Hepatocyte (in vitro differentiated cells): ENCODE results near the gene RBBP8NL. TPM values are rescaled to one million over a fixed set of nuclear protein-coding genes. Genes with fewer than 3 reads are reported as not detected.

Experiments used
- DNase-seq: peaks from one replicate; pipeline ENCODE4 v3.0.0-alpha.2; 2016; ENCODE audit warnings: low spot score
- H2AFZ ChIP-seq: fragments of 200-600 bp; sonication (generic); 2 replicates; pipeline ENCODE4 v1.6.0; 2016; ENCODE audit warnings: antibody characterized with exemption, mild to moderate bottlenecking
- H3K27ac ChIP-seq: fragments of 200-600 bp; sonication (generic); 2 replicates; pipeline ENCODE4 v1.5.1; 2016; ENCODE audit warnings: mild to moderate bottlenecking
- H3K27me3 ChIP-seq: fragments of 200-600 bp; sonication (generic); 2 replicates; pipeline ENCODE4 v1.6.1; 2016
- H3K36me3 ChIP-seq: fragments of 200-600 bp; sonication (generic); replicated peaks from 2 replicates; pipeline ENCODE4 v1.5.1; 2016; ENCODE audit warnings: low read depth; ENCODE audit not compliant: insufficient read depth
- H3K4me1 ChIP-seq: fragments of 200-600 bp; sonication (generic); 2 replicates; pipeline ENCODE4 v1.5.1; 2016; ENCODE audit warnings: mild to moderate bottlenecking, moderate library complexity; ENCODE audit not compliant: insufficient read depth
- H3K4me2 ChIP-seq: fragments of 200-600 bp; sonication (generic); 2 replicates; pipeline ENCODE4 v1.6.0; 2016
- H3K4me3 ChIP-seq: fragments of 200-600 bp; sonication (generic); 2 replicates; pipeline ENCODE4 v1.5.1; 2016; ENCODE audit warnings: mild to moderate bottlenecking
- H3K79me2 ChIP-seq: fragments of 200-600 bp; sonication (generic); 2 replicates; pipeline ENCODE4 v1.6.0; 2017; ENCODE audit warnings: mild to moderate bottlenecking
- H3K9me2 ChIP-seq: fragments of 200-600 bp; sonication (generic); replicated peaks from 2 replicates; pipeline ENCODE4 v1.6.0; 2017; ENCODE audit warnings: mild to moderate bottlenecking; ENCODE audit not compliant: insufficient read depth
- H3K9me3 ChIP-seq: fragments of 200-600 bp; sonication (generic); 2 replicates; pipeline ENCODE4 v1.5.1; 2016; ENCODE audit warnings: low read depth, mild to moderate bottlenecking
- H4K20me1 ChIP-seq: fragments of 200-600 bp; sonication (generic); 2 replicates; pipeline ENCODE4 v1.6.0; 2016; ENCODE audit warnings: mild to moderate bottlenecking; ENCODE audit not compliant: insufficient read depth, poor library complexity, severe bottlenecking
- EZH2 ChIP-seq: fragments of 200-600 bp; sonication (generic); IDR thresholded peaks from 2 replicates; pipeline ENCODE4 v1.6.1; 2016; ENCODE audit warnings: antibody characterized with exemption, mild to moderate bottlenecking, borderline replicate concordance
- EZH2phosphoT487 ChIP-seq: fragments of 200-600 bp; sonication (generic); IDR thresholded peaks from one replicate; pipeline ENCODE4 v1.6.1; 2018; ENCODE audit warnings: antibody characterized with exemption, mild to moderate bottlenecking, low read depth, moderate library complexity; ENCODE audit not compliant: unreplicated experiment, severe bottlenecking
- WGBS: methylation state at CpG from one replicate; pipeline ENCODE4 v1.1.6; 2016; ENCODE audit warnings: low lambda C conversion rate; ENCODE audit errors: missing lambda C conversion rate; 5-methylcytosine and 5-hydroxymethylcytosine counted together
- polyA plus RNA-seq: library from polyadenylated mRNA; unstranded; fragments of >200 nt; fragmentation: Nextera tagmentation; extraction: Ambion mirVana; gene quantifications from 2 replicates; pipeline ENCODE4 v1.2.1, GENCODE V29; 2016
- total RNA-seq: library from RNA; depleted of rRNA; stranded (reverse); fragments of >200 nt; gene quantifications from 2 replicates; pipeline ENCODE4 v1.2.3, GENCODE V29; 2014
- TF ChIP-seq, protein P1 (sequence below): fragments of 200-600 bp; sonication (generic); IDR thresholded peaks from 2 replicates; pipeline ENCODE4 v1.5.1; 2016; ENCODE audit warnings: antibody characterized with exemption, mild to moderate bottlenecking; ENCODE audit not compliant: poor library complexity

The RBBP8NL gene
- total and polyA plus RNA-seq, 2 experiments from 2014 or later: 5.7 to 6.4 TPM

- H3K27me3 ChIP-seq: no peaks in the 10 kb centered on the region
- H3K79me2 ChIP-seq: no peaks in the 10 kb centered on the region
- TF ChIP-seq EZH2phosphoT487: no peak
- TF ChIP-seq, protein P1, sequence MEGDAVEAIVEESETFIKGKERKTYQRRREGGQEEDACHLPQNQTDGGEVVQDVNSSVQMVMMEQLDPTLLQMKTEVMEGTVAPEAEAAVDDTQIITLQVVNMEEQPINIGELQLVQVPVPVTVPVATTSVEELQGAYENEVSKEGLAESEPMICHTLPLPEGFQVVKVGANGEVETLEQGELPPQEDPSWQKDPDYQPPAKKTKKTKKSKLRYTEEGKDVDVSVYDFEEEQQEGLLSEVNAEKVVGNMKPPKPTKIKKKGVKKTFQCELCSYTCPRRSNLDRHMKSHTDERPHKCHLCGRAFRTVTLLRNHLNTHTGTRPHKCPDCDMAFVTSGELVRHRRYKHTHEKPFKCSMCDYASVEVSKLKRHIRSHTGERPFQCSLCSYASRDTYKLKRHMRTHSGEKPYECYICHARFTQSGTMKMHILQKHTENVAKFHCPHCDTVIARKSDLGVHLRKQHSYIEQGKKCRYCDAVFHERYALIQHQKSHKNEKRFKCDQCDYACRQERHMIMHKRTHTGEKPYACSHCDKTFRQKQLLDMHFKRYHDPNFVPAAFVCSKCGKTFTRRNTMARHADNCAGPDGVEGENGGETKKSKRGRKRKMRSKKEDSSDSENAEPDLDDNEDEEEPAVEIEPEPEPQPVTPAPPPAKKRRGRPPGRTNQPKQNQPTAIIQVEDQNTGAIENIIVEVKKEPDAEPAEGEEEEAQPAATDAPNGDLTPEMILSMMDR: no peak
- no peaks in the 10 kb centered on the region for H3K9me3 ChIP-seq
- H3K36me3 ChIP-seq: no peaks in the 10 kb centered on the region
- no peak for DNase-seq
- H3K4me1 ChIP-seq: peaks cover 44% of the 10 kb centered on the region
- WGBS: 81% methylated on average over 15 of the region's 15 CpGs
- no peak overlapping the region for H3K4me2 ChIP-seq
- no peaks in the 10 kb centered on the region for H3K9me2 ChIP-seq
- no peak overlapping the region for H2AFZ ChIP-seq
- no peaks in the 10 kb centered on the region for H4K20me1 ChIP-seq
- no peak overlapping the region for H3K4me3 ChIP-seq
- peak overlapping the region; percentile 80 for H3K27ac ChIP-seq
Measured at GRCh38 chr20:62455929-62456328, 28.6 kb upstream of the RBBP8NL start.

GRCh38 chr20:62454904-62455636 is 27.7 kb upstream of the RBBP8NL start:
- peak; percentile 41 for DNase-seq
- no peaks in the 10 kb centered on the region for H3K27me3 ChIP-seq

GRCh38 chr20:62453186-62453808 is 26.0 kb upstream of the RBBP8NL start:
- TF ChIP-seq EZH2 (no peak), EZH2phosphoT487 (no peak)
- TF ChIP-seq, protein P1: no peak
- Histone ChIP-seq H3K9me3 (no peaks in the 10 kb centered on the region), H2AFZ (no peak overlapping the region), H3K4me2 (no peak overlapping the region), H4K20me1 (no peaks in the 10 kb centered on the region), H3K4me3 (no peak overlapping the region), H3K4me1 (peaks cover 30% of the 10 kb centered on the region), H3K79me2 (no peaks in the 10 kb centered on the region), H3K27me3 (no peaks in the 10 kb centered on the region), H3K9me2 (no peaks in the 10 kb centered on the region), H3K27ac (no peak overlapping the region), H3K36me3 (no peaks in the 10 kb centered on the region)
- WGBS: 94% methylated on average over 13 of the region's 17 CpGs
- no peak for DNase-seq

More at GRCh38 chr20:62454904-62455636, 27.7 kb upstream of the RBBP8NL start:
- Histone ChIP-seq H3K36me3 (no peaks in the 10 kb centered on the region), H3K79me2 (no peaks in the 10 kb centered on the region), H3K4me2 (peak overlapping the region; percentile 45), H3K9me3 (no peaks in the 10 kb centered on the region), H4K20me1 (no peaks in the 10 kb centered on the region), H3K4me3 (no peak overlapping the region), H2AFZ (no peak overlapping the region), H3K27ac (peak overlapping the region; percentile 80), H3K9me2 (no peaks in the 10 kb centered on the region), H3K4me1 (peaks cover 44% of the 10 kb centered on the region)
- WGBS: 54% methylated on average over 30 of the region's 30 CpGs
- TF ChIP-seq EZH2: no peak
- TF ChIP-seq EZH2phosphoT487: no peak
- TF ChIP-seq, protein P1: no peak
